ENCODE results near the gene MRPL53. TPM values are rescaled to one million over a fixed set of nuclear protein-coding genes. Genes with fewer than 3 reads are reported as not detected.

Gene MRPL53
- total and polyA plus RNA-seq, 2 of the 13 experiments (the other 11 are each of a cell fraction or from before 2014, with no cell fraction given): 34.3 to 51.9 TPM

- TF ChIP-seq ZBTB38 (CRISPR knock-in tag; IDR thresholded peaks at IDR 0.05) (peak; percentile 90), ZNF670 (CRISPR knock-in tag; IDR thresholded peaks at IDR 0.05; ENCODE audit: borderline replicate concordance) (peak; percentile 98; the same call in 1 of the 2 replicates), SOX5 (CRISPR knock-in tag; IDR thresholded peaks at IDR 0.05; ENCODE audit: borderline replicate concordance) (0 out of 2 replicates have a peak, but pooled peaks have one; percentile 44), SKI (IDR thresholded peaks at IDR 0.05; ENCODE audit: partially characterized antibody) (no peak), TBX2 (CRISPR knock-in tag; IDR thresholded peaks at IDR 0.05; ENCODE audit: borderline replicate concordance) (peak; percentile 93), DNMT1 (CRISPR knock-in tag; IDR thresholded peaks at IDR 0.05) (peak; percentile 96), ZNF143 (CRISPR knock-in tag; IDR thresholded peaks at IDR 0.05) (peak; percentile 77), ZBTB7A (CRISPR knock-in tag; IDR thresholded peaks at IDR 0.05) (no peak), ZBTB43 (CRISPR knock-in tag; conservative IDR thresholded peaks at IDR 0.05) (peak; percentile 73; the same call in 1 of the 2 replicates), ZNF12 (CRISPR knock-in tag; IDR thresholded peaks at IDR 0.05) (peak; percentile 60), GTF2F1 (IDR thresholded peaks at IDR 0.05; ENCODE audit: low read length) (no peak), NAIF1 (CRISPR knock-in tag; IDR thresholded peaks at IDR 0.05; ENCODE audit: borderline replicate concordance) (peak; percentile 88), ZNF550 (CRISPR knock-in tag; IDR thresholded peaks at IDR 0.05; ENCODE audit: borderline replicate concordance) (peak; percentile 18), ZNF503 (CRISPR knock-in tag; IDR thresholded peaks at IDR 0.05) (peak; percentile 89), ZNF496 (CRISPR knock-in tag; IDR thresholded peaks at IDR 0.05; ENCODE audit: insufficient replicate concordance) (no peak), ZBTB20 (CRISPR knock-in tag; IDR thresholded peaks at IDR 0.05; ENCODE audit: borderline replicate concordance, low read depth) (peak; percentile 79; the same call in 1 of the 2 replicates), EED (CRISPR knock-in tag; IDR thresholded peaks at IDR 0.05) (peak; percentile 95), MEIS2 (CRISPR knock-in tag; IDR thresholded peaks at IDR 0.05) (peak; percentile 96), ZNF30 (CRISPR knock-in tag; IDR thresholded peaks at IDR 0.05) (peak; percentile 92; the same call in 1 of the 2 replicates), HMGA1 (CRISPR knock-in tag; conservative IDR thresholded peaks at IDR 0.05) (no peak), ELK4 (CRISPR knock-in tag; IDR thresholded peaks at IDR 0.05; ENCODE audit: borderline replicate concordance) (no peak; the same call in 1 of the 2 replicates), ZNF644 (CRISPR knock-in tag; IDR thresholded peaks at IDR 0.05; ENCODE audit: low read depth) (no peak), ZNF34 (CRISPR knock-in tag; IDR thresholded peaks at IDR 0.05; ENCODE audit: borderline replicate concordance) (peak; percentile 88), STAT5B (CRISPR knock-in tag; IDR thresholded peaks at IDR 0.05) (peak; percentile 96), MXD4 (CRISPR knock-in tag; IDR thresholded peaks at IDR 0.05) (peak; percentile 96)
Measured at GRCh38 chr2:74472086-74472944, at the start of gene MRPL53 (continued).

Data from HepG2 (cell line).